Muscle of arm (tissue), 12 donors: ENCODE results near the gene MOBP. TPM values are rescaled to one million over a fixed set of nuclear protein-coding genes. Genes with fewer than 3 reads are reported as not detected.
"Not testable (repeated sequence)": the region's sequence is repeated elsewhere in the genome, so short reads cannot be mapped to it uniquely, and the experiment has no call there.

Experiments
- DNase-seq: peaks from one replicate; pipeline ENCODE4 v3.0.0-alpha.2; 2013
- polyA plus RNA-seq, 12 donors: library from polyadenylated mRNA; unstranded; fragments of 120-200 nt; gene quantifications; one replicate each; pipeline ENCODE4 v1.2.1, GENCODE V29; 2013; ENCODE audit not compliant: insufficient read length in 12 of 12

Gene MOBP
- polyA plus RNA-seq, 12 donors = 0.03 to 0.48 (median 0.14) TPM; not detected in 4

- DNase-seq = no peak
Measured at GRCh38 chr3:39449796-39450195, 17.7 kb upstream of the MOBP start.

DNA sequence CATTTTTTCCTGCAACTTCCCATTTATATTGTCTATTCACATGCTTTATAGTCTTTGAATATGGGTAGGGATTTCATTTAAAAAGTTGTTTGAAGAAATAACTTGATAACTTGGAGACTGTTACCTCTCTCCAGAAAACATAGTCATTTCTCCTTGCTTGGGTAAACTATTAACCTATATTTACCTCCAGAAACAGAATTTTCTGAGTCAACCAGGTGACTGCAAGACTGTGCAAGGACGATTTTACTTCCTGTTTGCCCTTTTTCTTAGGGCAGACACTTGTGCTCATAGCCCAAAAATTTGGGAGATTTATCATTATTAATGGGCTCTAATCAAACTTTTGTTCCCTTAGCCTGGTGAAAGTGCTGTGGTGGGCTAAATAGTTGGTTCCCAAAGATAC is 14.3 kb upstream of the MOBP start:
- no peak for DNase-seq

- DNase-seq = not testable (repeated sequence)
Measured at GRCh38 chr3:39453872-39454271, 13.6 kb upstream of the MOBP start.

DNA sequence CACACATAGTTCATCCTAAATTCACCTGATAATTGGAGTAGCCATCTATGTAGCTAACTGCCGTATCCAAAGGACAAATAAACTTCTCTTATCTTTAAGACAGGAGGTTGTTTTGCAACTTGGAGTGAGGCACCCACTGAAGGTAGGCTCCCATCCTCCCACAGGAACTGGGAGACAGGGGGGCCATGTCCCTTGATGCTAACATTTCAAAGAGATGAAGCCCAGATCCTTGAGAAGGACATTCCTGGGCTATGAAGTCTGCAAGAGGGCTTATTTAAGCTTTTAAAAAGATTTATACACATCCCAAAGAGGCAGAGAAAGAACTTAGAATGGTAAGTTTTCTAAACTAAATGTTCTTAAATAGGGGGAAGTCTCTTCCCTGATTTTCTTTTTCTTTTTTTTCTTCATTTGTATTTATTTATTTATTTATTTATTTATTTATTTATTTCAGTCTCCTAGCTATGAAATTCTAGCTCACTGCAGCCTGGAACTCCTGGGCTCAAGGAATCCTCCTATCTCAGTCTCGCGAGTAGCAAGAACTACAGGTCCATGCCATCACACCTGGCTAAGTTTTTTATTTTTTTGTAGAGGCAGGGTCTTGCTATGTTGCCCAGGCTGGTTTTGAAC is 12.8 kb upstream of the MOBP start:
- DNase-seq = no peak

DNA sequence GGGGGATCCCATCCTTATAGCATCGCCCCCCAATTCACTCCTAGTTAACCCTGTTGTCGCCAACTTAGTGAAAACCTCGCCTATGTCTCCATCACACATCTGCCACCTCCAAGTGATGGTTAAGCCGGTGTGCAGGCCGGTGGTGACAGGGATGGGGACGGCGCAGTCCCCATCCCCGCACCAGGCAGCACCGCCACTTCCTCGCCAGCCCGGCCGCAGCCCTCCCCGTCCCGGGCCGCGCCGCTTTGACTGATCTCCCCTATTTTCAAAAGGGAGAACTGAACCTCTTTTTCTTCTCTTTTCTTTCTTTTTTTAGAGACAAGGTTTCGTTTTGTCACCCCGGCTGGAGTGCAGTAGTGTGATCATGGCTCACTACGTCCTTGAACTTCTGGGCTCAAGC is 11.3 kb upstream of the MOBP start:
- DNase-seq = no peak

GRCh38 chr3:39457361-39457760 is 10.1 kb upstream of the MOBP start:
- DNase-seq = no peak

DNA sequence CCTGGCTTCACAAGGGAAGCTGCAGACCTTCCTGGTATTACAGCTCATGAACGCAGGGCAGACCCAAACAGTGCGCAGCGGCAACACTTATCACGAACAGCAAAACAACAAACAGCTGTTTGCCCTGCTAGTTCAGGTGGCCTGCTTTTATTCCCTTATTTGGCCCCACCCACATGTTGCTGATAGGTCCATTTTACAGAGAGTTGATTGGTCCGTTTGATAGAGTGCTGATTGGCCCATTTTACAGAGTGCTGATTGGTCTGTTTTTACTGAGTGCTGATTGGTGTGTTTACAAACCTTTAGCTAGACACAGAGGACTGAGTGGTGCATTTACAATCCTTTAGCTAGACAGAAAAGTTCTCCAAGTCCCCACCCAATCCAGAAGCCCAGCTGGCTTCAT is 8.9 kb upstream of the MOBP start:
- not testable (repeated sequence) for DNase-seq

DNA sequence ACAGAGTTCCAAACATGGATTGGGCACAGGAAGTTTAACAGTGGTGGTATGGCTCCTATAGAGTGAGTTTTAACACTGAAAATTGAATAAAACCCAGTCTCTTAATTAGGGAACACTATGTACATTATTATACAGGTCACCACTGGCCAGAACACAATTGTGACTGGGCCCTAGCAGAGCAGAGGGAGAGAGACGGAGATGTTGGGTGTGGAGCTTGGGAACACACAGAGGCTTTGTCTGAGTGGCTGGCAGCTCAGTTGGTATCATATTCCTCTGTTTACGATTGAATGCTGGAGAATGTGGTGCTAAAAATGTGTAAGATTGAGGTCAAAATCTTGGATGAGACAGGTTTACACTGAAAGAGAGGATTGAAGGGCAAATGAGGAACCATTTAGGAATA is 6.8 kb upstream of the MOBP start:
- DNase-seq = no peak

- DNase-seq = no peak
Measured at GRCh38 chr3:39463269-39463668, 4.2 kb upstream of the MOBP start.

DNA sequence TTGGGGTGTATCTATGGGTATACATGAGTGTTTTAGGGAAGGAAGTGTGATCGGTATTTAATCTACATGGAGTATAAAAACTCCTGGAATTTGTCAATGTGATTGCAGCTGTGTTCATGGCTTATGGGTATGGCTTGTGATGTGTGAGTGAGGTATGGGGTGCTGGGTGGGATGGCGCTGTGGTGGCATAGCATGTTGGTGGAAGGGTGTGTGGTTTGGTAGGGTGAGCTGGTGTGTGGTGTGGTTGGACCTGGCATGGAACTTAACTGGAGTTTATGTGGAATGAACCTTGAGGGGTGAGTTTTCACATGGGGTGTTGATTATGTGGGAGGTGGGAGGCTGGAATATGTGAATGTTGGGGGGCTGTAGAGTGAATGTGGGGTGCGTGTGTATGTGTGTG is 492 bp upstream of the MOBP start:
- no peak for DNase-seq

DNA sequence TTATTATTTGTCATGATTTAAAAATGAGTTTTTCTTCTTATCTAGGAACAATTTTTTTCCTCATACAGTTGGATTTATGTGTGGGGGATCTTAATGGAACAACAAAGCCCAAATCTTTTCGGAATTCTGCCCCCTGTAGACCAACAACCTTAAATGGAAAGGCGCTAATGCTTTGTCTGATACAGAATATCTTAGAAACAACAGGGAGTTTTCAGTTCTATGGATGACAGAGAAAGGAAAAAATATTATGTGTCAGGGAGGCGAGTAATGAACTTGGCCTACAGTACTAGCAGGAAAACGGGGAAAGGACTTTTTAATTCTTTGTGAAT is 592 bp downstream of the MOBP start:
- no peak for DNase-seq

GRCh38 chr3:39469258-39469657 is 1.8 kb downstream of the MOBP start:
- DNase-seq = no peak

DNA sequence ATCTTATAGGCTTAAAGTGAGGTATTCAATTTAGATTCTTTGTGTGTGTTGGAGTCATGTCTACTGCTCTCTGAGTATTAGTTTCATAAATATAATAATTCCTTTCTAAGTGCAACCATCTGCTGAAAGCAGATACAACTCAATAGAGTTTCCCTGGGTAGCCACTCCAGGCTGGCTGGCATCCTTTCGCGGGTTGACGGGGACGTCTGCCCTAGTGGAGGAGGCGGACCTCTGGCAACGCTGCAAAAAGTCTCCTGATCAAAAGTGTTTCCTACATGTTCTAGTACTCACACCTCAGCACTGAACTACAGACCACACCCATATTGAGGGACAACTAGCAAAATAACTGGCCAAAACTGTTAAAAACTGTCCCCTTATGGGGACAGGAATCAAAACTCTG is 2.5 kb downstream of the MOBP start:
- DNase-seq = no peak

DNA sequence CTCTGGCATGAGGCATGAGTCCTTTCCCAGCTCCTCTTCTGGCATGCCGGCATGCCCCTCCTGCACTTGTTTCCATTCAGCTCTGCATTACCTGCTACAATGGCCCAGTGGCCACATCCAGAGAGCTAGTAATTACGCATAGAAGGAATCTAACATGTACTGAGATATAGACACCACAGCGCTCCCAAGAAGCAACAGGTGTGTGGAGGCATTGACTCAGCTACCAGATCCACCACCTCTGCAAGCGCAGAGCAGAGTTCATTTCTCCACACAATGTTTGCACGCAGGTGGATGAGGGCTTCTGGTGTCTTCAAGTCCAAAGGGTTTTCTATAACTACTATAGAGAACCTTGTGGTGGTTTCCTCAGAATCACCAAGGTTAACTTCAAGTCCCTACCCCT is 4.2 kb downstream of the MOBP start:
- DNase-seq = no peak

DNA sequence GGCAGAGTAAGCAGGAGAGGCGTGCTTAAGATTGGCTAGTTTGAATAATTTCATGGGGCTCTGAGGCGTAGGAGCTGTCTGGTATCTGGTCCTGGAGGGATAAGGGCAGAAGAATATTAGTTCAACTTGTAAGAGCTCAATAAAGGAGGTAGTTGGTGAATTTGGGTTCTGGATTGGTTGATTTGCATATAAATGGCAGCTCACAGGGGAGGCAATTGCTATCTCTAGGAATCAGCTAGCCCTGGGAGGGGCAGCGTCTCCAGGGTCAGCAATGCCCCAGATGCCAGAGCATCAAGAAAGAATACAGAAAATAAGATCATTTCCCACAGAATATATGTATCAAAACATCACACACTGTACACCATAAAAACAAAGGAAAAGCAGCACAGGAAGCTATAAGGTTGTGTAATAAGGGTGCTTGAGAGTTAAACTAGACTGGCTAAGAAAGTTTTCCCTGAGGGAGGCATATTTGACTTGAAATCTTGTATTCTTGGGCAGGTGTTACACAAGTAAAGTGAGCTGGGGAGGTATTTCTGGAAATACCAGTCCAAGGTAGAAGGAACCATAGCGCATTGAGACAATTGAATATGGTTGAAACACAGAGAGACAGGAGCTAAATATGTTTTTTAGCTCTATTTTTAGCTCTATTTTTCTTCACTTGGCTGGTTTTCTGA is 6.1 kb downstream of the MOBP start:
- no peak for DNase-seq

DNA sequence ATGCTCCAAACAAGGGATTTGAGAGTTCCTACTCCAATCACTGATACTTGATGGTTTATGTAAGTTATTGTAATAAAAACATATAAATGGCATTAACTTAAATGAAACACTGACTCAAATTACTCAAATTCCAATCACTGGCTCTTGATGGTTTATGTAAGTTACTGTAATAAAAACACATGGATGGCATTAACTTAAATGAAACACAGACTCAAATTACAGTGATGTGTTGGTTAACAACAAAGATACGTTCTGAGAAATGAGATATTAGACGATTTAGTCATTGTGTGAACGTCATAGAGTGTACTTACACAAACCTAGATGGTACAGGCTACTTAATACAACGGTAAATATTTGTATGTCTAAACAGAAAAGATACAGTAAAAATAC is 6.6 kb downstream of the MOBP start:
- no peak for DNase-seq

- no peak for DNase-seq
Measured at GRCh38 chr3:39476783-39477182, 9.3 kb downstream of the MOBP start.

- no peak for DNase-seq
Measured at GRCh38 chr3:39478226-39478625, 10.7 kb downstream of the MOBP start.

GRCh38 chr3:39479701-39480414 is 12.4 kb downstream of the MOBP start:
- no peak for DNase-seq

- no peak for DNase-seq
Measured at GRCh38 chr3:39485547-39485946, 18.1 kb downstream of the MOBP start.

DNA sequence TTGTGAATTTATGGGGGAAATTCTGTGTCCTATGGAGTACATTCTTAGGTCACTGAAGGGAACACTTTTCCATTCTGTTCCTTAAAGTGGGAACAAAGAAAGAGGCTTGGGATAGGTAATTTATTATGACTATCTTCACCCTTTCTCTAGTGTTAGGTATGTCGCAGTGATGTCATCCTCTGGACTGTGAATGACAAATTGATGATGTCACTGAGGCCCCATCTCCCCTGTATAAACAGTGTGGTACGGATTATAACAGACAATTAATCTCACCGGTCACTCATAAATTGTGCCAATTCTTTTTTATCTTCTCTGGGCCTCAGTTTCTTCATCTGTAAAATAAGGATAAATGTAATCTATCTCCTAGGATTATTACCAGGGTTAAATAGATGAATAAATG is 23.5 kb downstream of the MOBP start:
- no peak for DNase-seq

DNA sequence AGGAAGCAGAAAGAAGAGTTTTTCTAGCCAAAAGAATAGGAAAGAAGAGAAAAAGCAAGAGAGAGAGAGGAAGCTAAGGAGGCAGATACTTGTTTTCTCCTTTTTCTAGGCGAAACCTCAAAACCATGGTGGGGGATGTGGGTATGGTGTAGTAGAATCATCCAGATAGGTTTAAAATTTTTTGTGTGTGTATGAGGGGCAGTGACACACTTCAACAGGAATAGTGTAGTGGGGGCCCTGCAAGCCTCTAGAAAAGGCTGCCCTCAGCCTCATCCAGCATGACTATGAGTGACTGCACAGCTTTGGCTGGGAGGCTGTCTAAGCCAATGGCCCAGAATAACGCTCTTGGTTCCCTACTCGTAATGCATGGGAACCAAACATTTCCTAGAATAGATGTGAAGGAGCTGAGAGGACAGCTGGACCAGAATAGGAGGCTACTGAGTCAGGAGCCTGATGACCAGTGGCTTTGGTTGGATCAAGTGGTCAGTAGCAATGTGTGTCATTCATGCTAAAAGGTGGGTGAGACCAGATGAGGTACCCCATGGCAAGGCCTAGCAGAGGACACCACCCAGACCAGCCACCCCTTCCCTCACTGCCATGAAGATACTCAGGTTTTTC is 24.4 kb downstream of the MOBP start:
- no peak for DNase-seq

GRCh38 chr3:39494781-39495180 is 27.3 kb downstream of the MOBP start:
- no peak for DNase-seq
